ENCODE results near the gene CCDC179.

Gene CCDC179

GRCh38 chr11:22875869-22876473, 15.7 kb upstream of the CCDC179 start:
- FAIRE-seq: peak; percentile 66
- DNase-seq (ENCODE audit: insufficient read length, low spot score): peak; percentile 11
- TF ChIP-seq POU2F2 (IDR thresholded peaks at IDR 0.05; ENCODE audit: low read depth, low read length): no peak
- no peak for TF ChIP-seq SPI1 (IDR thresholded peaks at IDR 0.05; ENCODE audit: low read depth, low read length)
- no peak for TF ChIP-seq TAF1 (IDR thresholded peaks at IDR 0.05; ENCODE audit: low read depth, low read length)
- no peak for TF ChIP-seq POLR2AphosphoS5 (IDR thresholded peaks at IDR 0.05; ENCODE audit: low read depth, low read length)
- no peak for TF ChIP-seq PAX5 (IDR thresholded peaks at IDR 0.05; ENCODE audit: insufficient read depth, low read length, severe bottlenecking)
- TF ChIP-seq POLR2A (IDR thresholded peaks at IDR 0.05; ENCODE audit: low read depth, low read length): no peak

GRCh38 chr11:22869325-22869724, 9.1 kb upstream of the CCDC179 start:
- no peak for FAIRE-seq
- TF ChIP-seq TAF1 (IDR thresholded peaks at IDR 0.05; ENCODE audit: low read depth, low read length) (no peak), SPI1 (IDR thresholded peaks at IDR 0.05; ENCODE audit: low read depth, low read length) (0 out of 2 replicates have a peak, but pooled peaks have one; percentile 18)
- DNase-seq (ENCODE audit: insufficient read length, low spot score): no peak

GRCh38 chr11:22859756-22860155, 518 bp downstream of the CCDC179 start:
- TF ChIP-seq SPI1 (IDR thresholded peaks at IDR 0.05; ENCODE audit: low read depth, low read length): peak; percentile 56
- TF ChIP-seq POU2F2 (IDR thresholded peaks at IDR 0.05; ENCODE audit: low read depth, low read length): no peak
- no peak for TF ChIP-seq POLR2AphosphoS5 (IDR thresholded peaks at IDR 0.05; ENCODE audit: low read depth, low read length)
- no peak for TF ChIP-seq POLR2A (IDR thresholded peaks at IDR 0.05; ENCODE audit: low read depth, low read length)
- DNase-seq (ENCODE audit: insufficient read length, low spot score): no peak
- no peak for FAIRE-seq

- no peak for TF ChIP-seq SPI1 (IDR thresholded peaks at IDR 0.05; ENCODE audit: low read depth, low read length)
- no peak for TF ChIP-seq POLR2A (IDR thresholded peaks at IDR 0.05; ENCODE audit: low read depth, low read length)
- no peak for TF ChIP-seq POLR2AphosphoS5 (IDR thresholded peaks at IDR 0.05; ENCODE audit: low read depth, low read length)
- TF ChIP-seq PAX5 (IDR thresholded peaks at IDR 0.05; ENCODE audit: insufficient read depth, low read length, severe bottlenecking): no peak
- TF ChIP-seq TAF1 (IDR thresholded peaks at IDR 0.05; ENCODE audit: low read depth, low read length): no peak
- no peak for TF ChIP-seq POU2F2 (IDR thresholded peaks at IDR 0.05; ENCODE audit: low read depth, low read length)
- FAIRE-seq (no peak), DNase-seq (ENCODE audit: insufficient read length, low spot score) (no peak)
Measured at GRCh38 chr11:22851477-22851876, 8.8 kb downstream of the CCDC179 start.

GRCh38 chr11:22846726-22847125, 13.5 kb downstream of the CCDC179 start:
- TF ChIP-seq POLR2A (IDR thresholded peaks at IDR 0.05; ENCODE audit: low read depth, low read length) (no peak), PAX5 (IDR thresholded peaks at IDR 0.05; ENCODE audit: insufficient read depth, low read length, severe bottlenecking) (no peak), POU2F2 (IDR thresholded peaks at IDR 0.05; ENCODE audit: low read depth, low read length) (no peak), POLR2AphosphoS5 (IDR thresholded peaks at IDR 0.05; ENCODE audit: low read depth, low read length) (no peak), TAF1 (IDR thresholded peaks at IDR 0.05; ENCODE audit: low read depth, low read length) (no peak), SPI1 (IDR thresholded peaks at IDR 0.05; ENCODE audit: low read depth, low read length) (no peak)
- FAIRE-seq: no peak
- DNase-seq (ENCODE audit: insufficient read length, low spot score): no peak

GRCh38 chr11:22832315-22833015, 27.8 kb downstream of the CCDC179 start:
- TF ChIP-seq PAX5 (IDR thresholded peaks at IDR 0.05; ENCODE audit: insufficient read depth, low read length, severe bottlenecking): no peak
- no peak for TF ChIP-seq SPI1 (IDR thresholded peaks at IDR 0.05; ENCODE audit: low read depth, low read length)
- no peak for TF ChIP-seq POLR2AphosphoS5 (IDR thresholded peaks at IDR 0.05; ENCODE audit: low read depth, low read length)
- no peak for TF ChIP-seq POU2F2 (IDR thresholded peaks at IDR 0.05; ENCODE audit: low read depth, low read length)
- no peak for TF ChIP-seq POLR2A (IDR thresholded peaks at IDR 0.05; ENCODE audit: low read depth, low read length)
- TF ChIP-seq TAF1 (IDR thresholded peaks at IDR 0.05; ENCODE audit: low read depth, low read length): no peak
- DNase-seq (ENCODE audit: insufficient read length, low spot score) (no peak), FAIRE-seq (no peak)

GRCh38 chr11:22830082-22830414, 30.2 kb downstream of the CCDC179 start:
- FAIRE-seq (no peak), DNase-seq (ENCODE audit: insufficient read length, low spot score) (no peak)

GRCh38 chr11:22829231-22830081, 30.8 kb downstream of the CCDC179 start, which contains the start of gene SVIP:
Gene SVIP, minus strand, starts transcription at chr11:22829801. Its CDS starts 53 bp downstream, at chr11:22829748.
- FAIRE-seq (peak; percentile 99), DNase-seq (ENCODE audit: insufficient read length, low spot score) (peak; percentile 68)
- no peak for TF ChIP-seq POU2F2 (IDR thresholded peaks at IDR 0.05; ENCODE audit: low read depth, low read length)
- TF ChIP-seq POLR2AphosphoS5 (IDR thresholded peaks at IDR 0.05; ENCODE audit: low read depth, low read length): 0 out of 2 replicates have a peak, but pooled peaks have one; percentile 64
- TF ChIP-seq POLR2A (IDR thresholded peaks at IDR 0.05; ENCODE audit: low read depth, low read length): peak; percentile 75
- TF ChIP-seq PAX5 (IDR thresholded peaks at IDR 0.05; ENCODE audit: insufficient read depth, low read length, severe bottlenecking): no peak
- TF ChIP-seq TAF1 (IDR thresholded peaks at IDR 0.05; ENCODE audit: low read depth, low read length): 0 out of 2 replicates have a peak, but pooled peaks have one; percentile 20
- 0 out of 2 replicates have a peak, but pooled peaks have one; percentile 1 for TF ChIP-seq SPI1 (IDR thresholded peaks at IDR 0.05; ENCODE audit: low read depth, low read length)

More at GRCh38 chr11:22830082-22830414, 30.2 kb downstream of the CCDC179 start:
- TF ChIP-seq POLR2AphosphoS5 (IDR thresholded peaks at IDR 0.05; ENCODE audit: low read depth, low read length) (no peak), SPI1 (IDR thresholded peaks at IDR 0.05; ENCODE audit: low read depth, low read length) (no peak), POU2F2 (IDR thresholded peaks at IDR 0.05; ENCODE audit: low read depth, low read length) (no peak), POLR2A (IDR thresholded peaks at IDR 0.05; ENCODE audit: low read depth, low read length) (no peak), TAF1 (IDR thresholded peaks at IDR 0.05; ENCODE audit: low read depth, low read length) (no peak), PAX5 (IDR thresholded peaks at IDR 0.05; ENCODE audit: insufficient read depth, low read length, severe bottlenecking) (no peak)

GRCh38 chr11:22828373-22828772, 31.9 kb downstream of the CCDC179 start:
- FAIRE-seq: no peak
- no peak for DNase-seq (ENCODE audit: insufficient read length, low spot score)

More at GRCh38 chr11:22828373-22828772, 31.9 kb downstream of the CCDC179 start:
- no peak for TF ChIP-seq PAX5 (IDR thresholded peaks at IDR 0.05; ENCODE audit: insufficient read depth, low read length, severe bottlenecking)
- no peak for TF ChIP-seq POLR2AphosphoS5 (IDR thresholded peaks at IDR 0.05; ENCODE audit: low read depth, low read length)
- no peak for TF ChIP-seq POLR2A (IDR thresholded peaks at IDR 0.05; ENCODE audit: low read depth, low read length)
- no peak for TF ChIP-seq SPI1 (IDR thresholded peaks at IDR 0.05; ENCODE audit: low read depth, low read length)
- no peak for TF ChIP-seq POU2F2 (IDR thresholded peaks at IDR 0.05; ENCODE audit: low read depth, low read length)
- TF ChIP-seq TAF1 (IDR thresholded peaks at IDR 0.05; ENCODE audit: low read depth, low read length): no peak
